Osteocyte (in vitro differentiated cells): ENCODE measurements around the gene CCDC13. TPM values are rescaled to one million over a fixed set of nuclear protein-coding genes. Genes with fewer than 3 reads are reported as not detected.

ENCODE experiments used
- DNase-seq: peaks from one replicate; pipeline ENCODE4 v3.0.0; 2021; ENCODE audit warnings: mixed read lengths; ENCODE audit not compliant: unreplicated experiment; ENCODE audit errors: extremely low spot score
- H3K27ac Mint-ChIP-seq: one replicate; pipeline ENCODE4 v1.8.0; 2021; ENCODE audit warnings: mild to moderate bottlenecking, mixed read lengths; ENCODE audit not compliant: unreplicated experiment
- H3K27me3 Mint-ChIP-seq: one replicate; pipeline ENCODE4 v1.8.0; 2021; ENCODE audit warnings: mixed read lengths; ENCODE audit not compliant: unreplicated experiment
- H3K36me3 Mint-ChIP-seq: one replicate; pipeline ENCODE4 v1.8.0; 2021; ENCODE audit warnings: mixed read lengths; ENCODE audit not compliant: unreplicated experiment
- H3K4me1 Mint-ChIP-seq: one replicate; pipeline ENCODE4 v1.8.0; 2021; ENCODE audit warnings: mixed read lengths; ENCODE audit not compliant: unreplicated experiment
- H3K4me3 Mint-ChIP-seq: one replicate; pipeline ENCODE4 v1.8.0; 2021; ENCODE audit warnings: mild to moderate bottlenecking, moderate library complexity, mixed read lengths; ENCODE audit not compliant: unreplicated experiment
- H3K9me3 Mint-ChIP-seq: one replicate; pipeline ENCODE4 v1.8.0; 2021; ENCODE audit warnings: mixed read lengths; ENCODE audit not compliant: unreplicated experiment
- CTCF ChIP-seq: fragments of 200-600 bp; sonication (generic); IDR thresholded peaks from 2 replicates; pipeline ENCODE4 v1.5.0; 2021; ENCODE audit warnings: antibody characterized with exemption, mild to moderate bottlenecking, moderate library complexity
- total RNA-seq: library from RNA; stranded (reverse); gene quantifications from 2 replicates; pipeline ENCODE4 v1.2.1, GENCODE V29; 2021

CCDC13 gene
- total RNA-seq, 1 donor from 2014 or later: 0.30 TPM

GRCh38 chr3:42733501-42734262 is 39.4 kb downstream of the CCDC13 start:
- peaks cover 14% of the 10 kb centered on the region for H3K27me3 Mint-ChIP-seq
- no peaks in the 10 kb centered on the region for H3K9me3 Mint-ChIP-seq
- TF ChIP-seq CTCF: no peak
- H3K27ac Mint-ChIP-seq: no peak overlapping the region
- H3K4me3 Mint-ChIP-seq: no peak overlapping the region
- DNase-seq: peak; percentile 65
- H3K4me1 Mint-ChIP-seq: no peaks in the 10 kb centered on the region
- no peaks in the 10 kb centered on the region for H3K36me3 Mint-ChIP-seq

- Mint-ChIP-seq H3K27ac (no peak overlapping the region), H3K9me3 (no peaks in the 10 kb centered on the region), H3K4me3 (no peak overlapping the region), H3K27me3 (peaks cover 15% of the 10 kb centered on the region), H3K4me1 (no peaks in the 10 kb centered on the region), H3K36me3 (no peaks in the 10 kb centered on the region)
- no peak for TF ChIP-seq CTCF
- DNase-seq: peak; percentile 79
These were observed 40.1 kb downstream of the CCDC13 start for GRCh38 chr3:42732829-42733459.

GRCh38 chr3:42732196-42732828 is 40.7 kb downstream of the CCDC13 start:
- H3K9me3 Mint-ChIP-seq: no peaks in the 10 kb centered on the region
- DNase-seq: no peak
- peaks cover 20% of the 10 kb centered on the region for H3K27me3 Mint-ChIP-seq
- no peak overlapping the region for H3K27ac Mint-ChIP-seq
- H3K4me3 Mint-ChIP-seq: no peak overlapping the region
- no peak for TF ChIP-seq CTCF
- H3K36me3 Mint-ChIP-seq: no peaks in the 10 kb centered on the region
- no peaks in the 10 kb centered on the region for H3K4me1 Mint-ChIP-seq

GRCh38 chr3:42731476-42732195 is 41.4 kb downstream of the CCDC13 start:
- H3K4me1 Mint-ChIP-seq: no peaks in the 10 kb centered on the region
- no peak for TF ChIP-seq CTCF
- no peak overlapping the region for H3K4me3 Mint-ChIP-seq
- H3K27me3 Mint-ChIP-seq: peaks cover 20% of the 10 kb centered on the region
- H3K27ac Mint-ChIP-seq: no peak overlapping the region
- no peaks in the 10 kb centered on the region for H3K9me3 Mint-ChIP-seq
- no peaks in the 10 kb centered on the region for H3K36me3 Mint-ChIP-seq
- DNase-seq: peak; percentile 73
